Right lobe of liver (tissue), 6 donors: ENCODE results near the gene ABLIM2. TPM values are rescaled to one million over a fixed set of nuclear protein-coding genes. Genes with fewer than 3 reads are reported as not detected.

ENCODE experiments used
- ATAC-seq, 4 donors: fragments of 200-7000 bp; cut with Tn5 transposase; one replicate each; pipeline ENCODE4 v1.9.1; 2020; ENCODE audit warnings: mild to moderate bottlenecking in 4 of 4, moderate library complexity in 4 of 4
- DNase-seq, 3 donors: peaks; one replicate each; pipeline ENCODE4 v3.0.0-alpha.2; 2020
- H3K27ac ChIP-seq, 3 donors: fragments of 200-600 bp; one replicate each; pipeline ENCODE4 v1.8.0; 2022
- H3K27me3 ChIP-seq, 2 donors: fragments of 200-600 bp; one replicate each; pipeline ENCODE4 v1.8.0; 2022
- H3K36me3 ChIP-seq, 4 donors: fragments of 200-600 bp; sonication (generic) in 1 of 4; one replicate each; pipeline versions ENCODE4 v1.5.1 to v1.8.0; 2017 to 2022; ENCODE audit warnings: control low read depth in 1 of 4
- H3K4me1 ChIP-seq, 4 donors: fragments of 200-600 bp; sonication (generic) in 1 of 4; one replicate each; pipeline versions ENCODE4 v1.5.1 to v1.8.0; 2017 to 2022; ENCODE audit warnings: control low read depth in 1 of 4
- H3K4me3 ChIP-seq, 3 donors: fragments of 200-600 bp; one replicate each; pipeline ENCODE4 v1.8.0; 2022
- H3K9me3 ChIP-seq, 4 donors: fragments of 200-600 bp; sonication (generic) in 1 of 4; one replicate each; pipeline versions ENCODE4 v1.5.1 to v1.8.0; 2017 to 2022; ENCODE audit warnings: control low read depth in 1 of 4
- CTCF ChIP-seq, 4 donors: fragments of 200-600 bp in 3 of 4; fragments of 450-650 bp in 1 of 4; IDR thresholded peaks; one replicate each; pipeline versions ENCODE4 v1.5.1 to v1.8.0; 2016 to 2022; ENCODE audit warnings: antibody characterized with exemption in 4 of 4, mild to moderate bottlenecking in 2 of 4
- POLR2A ChIP-seq: fragments of 450-650 bp; IDR thresholded peaks from one replicate; pipeline ENCODE4 v1.6.1; 2017; ENCODE audit warnings: antibody characterized with exemption, mild to moderate bottlenecking
- WGBS: methylation state at CpG from one replicate; pipeline ENCODE4 v1.1.6; 2018; ENCODE audit warnings: low coverage, low lambda C conversion rate; ENCODE audit not compliant: insufficient coverage; ENCODE audit errors: missing lambda C conversion rate; 5-methylcytosine and 5-hydroxymethylcytosine counted together
- intact Hi-C, 2 donors: fragments of 100-400 bp; cut with DNase I; formaldehyde crosslinking; loops; one replicate each; pipeline versions ENCODE4 v1.11.2 to v1.14.1; 2022
- total RNA-seq, 6 experiments: library from RNA; depleted of rRNA in 2 of 6; stranded (reverse); fragments of >200 nt in 2 of 6; fragmentation: NEBNext Ultra II Directional in 3 of 6; extraction: Animal tissue kit (Norgen Biotek cat#: 25700) in 3 of 6; gene quantifications; one replicate each; pipeline versions ENCODE4 v1.1.0 to v1.2.4, GENCODE V29; 2016 to 2023
- donor health status: DM: no; HTN: yes; CAD: no.
- donor health status: DM: no; HTN: no; CAD: no.
- donor health status: DM: no; HTN: no; CAD: no.
- donor health status: DM: no; HTN: yes; CAD: no.
- donor health status: DM: no; HTN: yes; CAD: no.

ABLIM2 gene
- total RNA-seq, 6 experiments from 2014 or later: 0.93 to 3.5 (median 2.3) TPM

- TF ChIP-seq POLR2A: no peak
- no peak for TF ChIP-seq CTCF (IDR thresholded peaks at IDR 0.05)
- Histone ChIP-seq H3K27ac (peak overlapping the region; percentile 37 to 94 (median 93)), H3K4me1 (peaks cover 0 to 37% (median 21%) of the 10 kb centered on the region in 4 donors), H3K4me3 (peak overlapping the region; percentile 67 to 85 (median 74)), H3K27me3 (no peaks in the 10 kb centered on the region), H3K9me3 (no peaks in the 10 kb centered on the region), H3K36me3 (peaks cover 0 to 3% (median 0%) of the 10 kb centered on the region in 4 donors)
- ATAC-seq (no peak), DNase-seq (peak in 1 of 3 donors; percentile 33)
- intact Hi-C loops: no loop called here
- 0% methylated on average over 4 of the region's 9 CpGs for WGBS
Measured at GRCh38 chr4:8201321-8201781, 42.7 kb upstream of the ABLIM2 start.

- H3K4me3 ChIP-seq: peak overlapping the region; percentile 67 to 85 (median 74)
- peak overlapping the region; percentile 90 to 94 (median 93) for H3K27ac ChIP-seq
- peaks cover 0 to 37% (median 21%) of the 10 kb centered on the region in 4 donors for H3K4me1 ChIP-seq
- H3K9me3 ChIP-seq: no peaks in the 10 kb centered on the region
- no peaks in the 10 kb centered on the region for H3K27me3 ChIP-seq
- ATAC-seq: peak in 1 of 4 donors; percentile 4
- TF ChIP-seq CTCF (IDR thresholded peaks at IDR 0.05) (no peak), POLR2A (peak; percentile 63)
- intact Hi-C loops: no loop called here
- H3K36me3 ChIP-seq: peaks cover 0 to 1% (median 0%) of the 10 kb centered on the region in 4 donors
- DNase-seq: peak in 2 of 3 donors; percentile 59 to 64
- 12% methylated on average over 6 of the region's 30 CpGs for WGBS
Measured at GRCh38 chr4:8200302-8200975, 41.8 kb upstream of the ABLIM2 start.

- 9% methylated on average over 6 of the region's 26 CpGs for WGBS
- DNase-seq (peak; percentile 55 to 87 (median 83)), ATAC-seq (peak; percentile 8 to 55 (median 40))
- Histone ChIP-seq H3K4me3 (peak overlapping the region; percentile 67 to 85 (median 74)), H3K9me3 (no peaks in the 10 kb centered on the region), H3K27ac (peak overlapping the region; percentile 90 to 94 (median 93)), H3K36me3 (no peaks in the 10 kb centered on the region), H3K27me3 (no peaks in the 10 kb centered on the region), H3K4me1 (peaks cover 0 to 37% (median 21%) of the 10 kb centered on the region in 4 donors)
- intact Hi-C loops: no loop called here
- TF ChIP-seq CTCF (IDR thresholded peaks at IDR 0.05) (no peak), POLR2A (no peak)
Measured at GRCh38 chr4:8199594-8200301, 41.1 kb upstream of the ABLIM2 start.

GRCh38 chr4:8198906-8199593 lies 40.4 kb upstream of the ABLIM2 start, which contains the start of gene SH3TC1:
Gene SH3TC1 (plus strand): TSS chr4:8199290. CDS start chr4:8205195, 5,905 bp downstream.
- TF ChIP-seq POLR2A (peak; percentile 98), CTCF (IDR thresholded peaks at IDR 0.05) (no peak)
- no peaks in the 10 kb centered on the region for H3K36me3 ChIP-seq
- H3K4me3 ChIP-seq: peak within 1 kb of the TSS; percentile 67 to 85 (median 74)
- DNase-seq (peak; percentile 97 to 98 (median 98)), ATAC-seq (peak; percentile 85 to 94 (median 92))
- peak within 1 kb of the TSS; percentile 90 to 94 (median 93) for H3K27ac ChIP-seq
- no peaks in the 10 kb centered on the region for H3K9me3 ChIP-seq
- no peaks in the 10 kb centered on the region for H3K27me3 ChIP-seq
- H3K4me1 ChIP-seq: peaks cover 0 to 37% (median 21%) of the 10 kb centered on the region in 4 donors
- WGBS: 0% methylated on average over 3 of the region's 32 CpGs
- intact Hi-C loops: no loop called here
